Psoas muscle (tissue), 8 donors: Measurements from ENCODE around the gene IPP. TPM values are rescaled to one million over a fixed set of nuclear protein-coding genes. Genes with fewer than 3 reads are reported as not detected.

Source experiments
- ATAC-seq, 4 donors: fragments of 200-7000 bp; cut with Tn5 transposase; one replicate each; pipeline ENCODE4 v1.9.1; 2020; ENCODE audit warnings: moderate library complexity in 3 of 4, mild to moderate bottlenecking in 2 of 4
- DNase-seq, 2 donors: peaks; one replicate each; pipeline ENCODE4 v3.0.0-alpha.2; 2020
- H3K27ac ChIP-seq: fragments of 200-600 bp; one replicate; pipeline ENCODE4 v1.8.0; 2022
- H3K27me3 ChIP-seq, 3 donors: fragments of 200-600 bp in 1 of 3; one replicate each; pipeline versions ENCODE4 v1.6.1 to v1.8.0; 2013 to 2022; ENCODE audit warnings: low read length in 2 of 3, mild to moderate bottlenecking in 2 of 3, moderate library complexity in 1 of 3; ENCODE audit not compliant: insufficient read depth in 3 of 3
- H3K36me3 ChIP-seq, 2 donors: fragments of 200-600 bp in 1 of 2; one replicate each; pipeline versions ENCODE4 v1.6.1 to v1.8.0; 2013 to 2022; ENCODE audit warnings: low read depth in 1 of 2, mild to moderate bottlenecking in 1 of 2, moderate library complexity in 1 of 2; ENCODE audit not compliant: insufficient read depth in 1 of 2
- H3K4me1 ChIP-seq: fragments of 200-600 bp; one replicate; pipeline ENCODE4 v1.8.0; 2022
- H3K4me3 ChIP-seq: fragments of 200-600 bp; one replicate; pipeline ENCODE4 v1.8.0; 2022; ENCODE audit warnings: mild to moderate bottlenecking
- H3K9me3 ChIP-seq: fragments of 200-600 bp; one replicate; pipeline ENCODE4 v1.8.0; 2022
- CTCF ChIP-seq: fragments of 200-600 bp; IDR thresholded peaks from one replicate; pipeline ENCODE4 v1.8.0; 2022; ENCODE audit warnings: antibody characterized with exemption
- WGBS, 3 donors: extraction: QIAGEN DNeasy Blood & Tissue Kit; methylation state at CpG; one replicate each; pipeline versions ENCODE4 v1.1.6 to v1.1.7; 2013; 5-methylcytosine and 5-hydroxymethylcytosine counted together
- intact Hi-C, 2 donors: fragments of 100-400 bp; cut with DNase I; formaldehyde crosslinking; loops; one replicate each; pipeline versions ENCODE4 v1.11.0 to v1.14.2; 2022
- long read RNA-seq, 2 donors: library from polyadenylated mRNA; unstranded; transcript quantifications; one replicate each; pipeline ENCODE4 v2.0.0, GENCODE V29; 2021
- polyA plus RNA-seq, 3 donors: library from polyadenylated mRNA; stranded (reverse); fragments of 200-250 nt; gene quantifications; one replicate each; pipeline ENCODE4 v1.2.3, GENCODE V29; 2013
- total RNA-seq, 4 donors: library from RNA; stranded (reverse); fragmentation: NEBNext Ultra II Directional in 2 of 4; extraction: Animal tissue kit (Norgen Biotek cat#: 25700) in 2 of 4; gene quantifications; one replicate each; pipeline versions ENCODE4 v1.2.1 to v1.2.4, GENCODE V29; 2021 to 2023
- donor health status: healthy with polysubstance abuse.
- donor health status: DM: no; HTN: no; CAD: no; lungs with moderate emphysema.
- donor health status: Bipolar disorder and iron deficiency.
- donor health status: healthy.
- donor health status: DM: yes; HTN: yes; CAD: no.
- donor health status: DM: no; HTN: no; CAD: no.
- donor health status: DM: no; HTN: no; CAD: no.
- donor health status: DM: yes; HTN: yes; CAD: no.

IPP gene
- 10 to 100 TPM; 12.7 to 26.8 (median 19.6) TPM for total RNA-seq
- polyA plus RNA-seq, result 1 to 10 TPM; 2.5 to 8.3 (median 2.9) TPM
- long read RNA-seq, donor 1, transcript IPP-202 (9 exons, 3,113 nt), result major isoform, 16 of 28 reads
- long read RNA-seq, donor 1, partial matches to known transcripts, result 5 of 28 reads
- long read RNA-seq, donor 1, other reads (novel, unspliced or antisense), result 6 of 28 reads
- long read RNA-seq, donor 2, transcript IPP-202 (9 exons, 3,113 nt), result major isoform, 12 of 22 reads
- long read RNA-seq, donor 2, partial matches to known transcripts, result 4 of 22 reads
- long read RNA-seq, donor 2, other reads (novel, unspliced or antisense), result 5 of 22 reads

- Histone ChIP-seq H3K27me3 (no peaks in the 10 kb centered on the region), H3K4me3 (peak within 1 kb of the TSS; percentile 74)
- WGBS, 3 donors, result 0% methylated on average over 51 to 58 of the region's 58 CpGs
Measured at GRCh38 chr1:45750298-45751038, at the start of gene IPP. TSS of gene IPP (minus strand) at chr1:45750653. CDS start at chr1:45746411, 4,242 bp downstream.

GRCh38 chr1:45796946-45797345, 46.5 kb upstream of the IPP start:
- H3K27me3 ChIP-seq, result no peaks in the 10 kb centered on the region
- intact Hi-C loops, result no loop called here
- peak overlapping the region; percentile 93 for H3K27ac ChIP-seq
- TF ChIP-seq CTCF, result no peak
- H3K36me3 ChIP-seq, result no peaks in the 10 kb centered on the region
- WGBS, 3 donors, result 47 to 81% (median 60%) methylated on average over 9 of the region's 9 CpGs
- H3K4me1 ChIP-seq, result peaks cover 56% of the 10 kb centered on the region
- DNase-seq (no peak), ATAC-seq (peak in 2 of 4 donors; percentile 16 to 36)
- no peak overlapping the region for H3K4me3 ChIP-seq
- no peaks in the 10 kb centered on the region for H3K9me3 ChIP-seq

More at GRCh38 chr1:45750298-45751038, at the start of gene IPP:
- peak; percentile 98 to 99 for DNase-seq
- peak; percentile 97 to 99 (median 98) for ATAC-seq
- Histone ChIP-seq H3K9me3 (no peaks in the 10 kb centered on the region), H3K27ac (peak within 1 kb of the TSS; percentile 97), H3K4me1 (peaks cover 11% of the 10 kb centered on the region), H3K36me3 (peaks cover 0 to 5% of the 10 kb centered on the region in 2 donors)
- peak; percentile 23 for TF ChIP-seq CTCF
- intact Hi-C loops, result loop anchor here (2.0 to 5.0 kb wide), 2 partner anchors 52 kb away; partner anchors contain the start of gene MAST2 (in 2 of the 2)

GRCh38 chr1:45796381-45796780, 45.9 kb upstream of the IPP start:
- Histone ChIP-seq H3K27ac (peak overlapping the region; percentile 93), H3K9me3 (no peaks in the 10 kb centered on the region), H3K36me3 (no peaks in the 10 kb centered on the region), H3K27me3 (no peaks in the 10 kb centered on the region), H3K4me1 (peaks cover 51% of the 10 kb centered on the region), H3K4me3 (no peak overlapping the region)
- ATAC-seq (peak; percentile 40 to 61 (median 52)), DNase-seq (no peak)
- WGBS, 3 donors, result 42 to 78% (median 56%) methylated on average over 2 of the region's 2 CpGs
- no peak for TF ChIP-seq CTCF
- intact Hi-C loops, result no loop called here

GRCh38 chr1:45793942-45794604, 43.6 kb upstream of the IPP start:
- DNase-seq (no peak), ATAC-seq (peak in 3 of 4 donors; percentile 68 to 71 (median 70))
- WGBS, 3 donors, result 21 to 31% (median 26%) methylated on average over 7 of the region's 7 CpGs
- Histone ChIP-seq H3K27me3 (no peaks in the 10 kb centered on the region), H3K4me1 (peaks cover 39% of the 10 kb centered on the region), H3K36me3 (no peaks in the 10 kb centered on the region), H3K9me3 (no peaks in the 10 kb centered on the region), H3K4me3 (peak overlapping the region; percentile 47), H3K27ac (peak overlapping the region; percentile 93)
- peak; percentile 31 for TF ChIP-seq CTCF
- intact Hi-C loops, result no loop called here
